ENCODE results near the gene ALDH4A1.
A peak's percentile ranks its signal among the peaks of the same experiment; 100 is the strongest.
"Not testable (repeated sequence)": the region's sequence is repeated elsewhere in the genome, so short reads cannot be mapped to it uniquely, and the experiment has no call there.

The ALDH4A1 gene

DNA sequence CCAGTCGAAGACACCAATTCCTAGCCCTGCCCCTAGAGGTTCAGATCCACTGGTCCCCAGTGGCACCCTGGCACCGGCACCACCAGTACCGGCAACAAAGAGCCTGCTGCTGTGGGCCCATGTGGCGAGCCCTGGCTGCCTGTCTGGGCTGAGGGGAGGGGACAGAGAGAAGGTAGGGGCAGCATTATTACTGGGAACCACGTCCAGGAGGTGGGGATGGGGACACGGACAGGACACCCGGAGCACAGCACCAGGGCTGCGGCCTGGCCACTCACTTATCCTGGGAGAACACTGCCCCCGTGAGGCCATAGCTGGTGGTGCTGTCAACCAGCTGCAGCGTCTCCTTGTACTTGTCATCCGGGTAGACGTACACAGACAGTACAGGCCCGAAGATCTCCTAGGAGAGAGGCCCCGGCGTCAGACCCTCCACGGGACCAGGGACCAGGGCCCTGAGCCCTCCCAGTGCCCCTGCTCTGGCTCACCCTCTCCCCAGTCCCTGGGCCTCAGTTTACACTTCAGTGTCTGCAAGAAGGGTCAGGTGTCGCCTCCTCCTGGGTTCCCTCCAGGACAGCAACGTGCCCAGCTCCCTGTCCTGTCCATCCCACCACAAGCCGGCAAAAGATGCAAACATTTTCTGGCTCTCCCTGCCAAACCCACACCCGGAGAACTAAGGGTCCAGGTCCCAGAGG, 27.1 kb downstream of the ALDH4A1 start:
- no peak overlapping the region for H3K4me3 ChIP-seq (ENCODE audit: low read depth, low read length)

DNA sequence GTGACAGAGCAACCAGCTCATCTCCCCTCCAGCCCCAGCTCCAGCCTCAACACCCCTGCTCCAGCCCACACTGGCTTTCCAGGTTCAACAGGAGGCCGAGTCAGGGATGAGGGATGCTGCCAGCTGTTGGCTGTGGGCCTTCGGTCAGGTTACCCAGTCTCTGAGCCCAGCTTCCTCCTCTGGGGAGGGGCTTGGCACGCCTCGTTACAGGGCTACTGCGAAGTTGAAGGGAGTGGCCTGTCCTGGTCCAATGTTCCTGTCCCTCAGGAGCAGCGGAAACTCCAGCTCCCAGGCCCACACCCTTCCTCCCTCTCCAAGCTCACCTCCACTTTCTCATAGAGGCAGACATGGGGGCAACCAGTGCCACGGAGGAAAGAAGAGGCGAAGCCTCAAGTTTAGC, 27.8 kb downstream of the ALDH4A1 start:
- H3K4me3 ChIP-seq (ENCODE audit: low read depth, low read length): no peak overlapping the region
- TF ChIP-seq, protein P1, sequence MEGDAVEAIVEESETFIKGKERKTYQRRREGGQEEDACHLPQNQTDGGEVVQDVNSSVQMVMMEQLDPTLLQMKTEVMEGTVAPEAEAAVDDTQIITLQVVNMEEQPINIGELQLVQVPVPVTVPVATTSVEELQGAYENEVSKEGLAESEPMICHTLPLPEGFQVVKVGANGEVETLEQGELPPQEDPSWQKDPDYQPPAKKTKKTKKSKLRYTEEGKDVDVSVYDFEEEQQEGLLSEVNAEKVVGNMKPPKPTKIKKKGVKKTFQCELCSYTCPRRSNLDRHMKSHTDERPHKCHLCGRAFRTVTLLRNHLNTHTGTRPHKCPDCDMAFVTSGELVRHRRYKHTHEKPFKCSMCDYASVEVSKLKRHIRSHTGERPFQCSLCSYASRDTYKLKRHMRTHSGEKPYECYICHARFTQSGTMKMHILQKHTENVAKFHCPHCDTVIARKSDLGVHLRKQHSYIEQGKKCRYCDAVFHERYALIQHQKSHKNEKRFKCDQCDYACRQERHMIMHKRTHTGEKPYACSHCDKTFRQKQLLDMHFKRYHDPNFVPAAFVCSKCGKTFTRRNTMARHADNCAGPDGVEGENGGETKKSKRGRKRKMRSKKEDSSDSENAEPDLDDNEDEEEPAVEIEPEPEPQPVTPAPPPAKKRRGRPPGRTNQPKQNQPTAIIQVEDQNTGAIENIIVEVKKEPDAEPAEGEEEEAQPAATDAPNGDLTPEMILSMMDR (IDR thresholded peaks at IDR 0.05; ENCODE audit: borderline replicate concordance, insufficient read depth, low read depth, low read length): no peak

More for the DNA sequence above, 27.1 kb downstream of the ALDH4A1 start:
- TF ChIP-seq, protein P1 (IDR thresholded peaks at IDR 0.05; ENCODE audit: borderline replicate concordance, insufficient read depth, low read depth, low read length): peak; percentile 92

DNA sequence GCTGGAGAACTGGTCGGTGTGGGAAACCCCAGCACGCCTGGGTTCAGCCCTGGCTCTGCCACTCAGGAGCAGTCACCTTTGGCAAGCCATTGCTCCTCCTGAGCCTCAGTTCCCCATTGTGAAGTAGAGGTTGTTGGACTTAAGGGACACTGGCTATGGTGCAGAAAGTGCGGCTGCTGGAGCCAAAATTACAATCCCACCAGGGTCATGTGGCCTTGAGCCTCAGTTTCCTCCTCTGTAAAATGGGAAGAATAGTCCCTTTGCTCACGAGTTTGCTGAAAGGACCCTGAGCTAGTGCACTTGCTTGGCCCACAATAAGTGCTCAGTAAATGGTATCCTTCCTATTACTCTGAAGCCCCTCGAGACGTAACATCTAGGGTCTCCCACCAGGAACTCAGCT, 28.3 kb downstream of the ALDH4A1 start:
- H3K4me3 ChIP-seq (ENCODE audit: low read depth, low read length): no peak overlapping the region
- TF ChIP-seq, protein P1 (IDR thresholded peaks at IDR 0.05; ENCODE audit: borderline replicate concordance, insufficient read depth, low read depth, low read length): no peak

DNA sequence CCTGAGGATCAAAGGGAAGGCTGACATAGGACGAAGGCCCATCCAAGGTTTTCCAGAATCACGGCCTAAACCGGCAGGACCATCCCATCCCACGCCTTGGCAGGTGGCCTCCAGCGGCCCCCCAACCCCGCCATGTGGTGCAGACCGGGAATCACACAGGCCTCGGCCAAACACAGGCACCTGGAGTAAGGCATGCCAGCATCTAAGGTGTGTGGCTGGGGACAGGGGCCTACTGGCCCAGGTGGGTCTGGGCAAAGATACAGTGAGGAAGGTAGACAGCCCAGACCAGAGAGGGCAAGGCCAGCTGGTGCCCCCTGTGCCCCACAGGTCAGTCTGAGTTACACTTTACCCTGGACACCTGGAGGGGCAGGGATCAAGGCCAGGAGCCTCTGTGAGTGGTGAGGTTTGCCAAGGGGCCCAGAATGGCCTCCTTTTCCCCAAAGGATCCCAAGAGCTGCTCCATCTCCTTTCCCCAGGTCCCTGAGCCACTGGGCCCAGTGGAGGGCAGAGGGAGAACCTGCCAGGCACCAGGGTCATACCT, 30.2 kb downstream of the ALDH4A1 start:
- no peak overlapping the region for H3K4me3 ChIP-seq (ENCODE audit: low read depth, low read length)
- TF ChIP-seq, protein P1 (IDR thresholded peaks at IDR 0.05; ENCODE audit: borderline replicate concordance, insufficient read depth, low read depth, low read length): no peak

DNA sequence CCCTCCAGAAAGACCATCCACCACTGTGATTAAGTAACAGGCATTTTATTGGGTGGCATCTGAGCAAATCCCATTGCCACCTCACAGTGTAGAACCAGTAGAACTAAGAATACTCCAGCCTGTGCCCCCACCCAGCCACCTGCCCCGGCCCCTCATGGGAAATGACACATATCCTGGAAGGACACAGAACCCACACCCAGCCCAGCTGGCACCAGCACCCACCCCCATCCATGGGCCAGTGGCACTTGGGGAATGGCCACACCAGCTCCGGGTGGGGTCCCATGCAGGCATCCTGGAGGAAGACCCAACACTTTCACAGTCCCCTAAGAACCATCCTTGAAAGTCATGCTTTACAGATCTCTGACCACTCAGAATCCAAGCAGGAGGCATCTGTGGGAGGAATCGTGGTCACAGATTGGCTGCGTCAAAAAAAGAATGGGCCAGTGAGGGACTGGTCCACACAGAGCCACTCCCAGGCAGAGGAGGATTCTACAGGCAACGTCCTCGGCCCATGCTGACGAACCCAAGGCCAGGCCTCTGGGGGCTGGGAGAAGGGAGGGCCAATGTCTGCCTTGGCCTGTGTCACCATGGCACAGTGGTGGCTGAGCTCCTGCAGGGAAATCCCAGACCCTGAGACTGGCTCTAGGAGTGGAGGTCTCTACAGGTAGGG, 30.8 kb downstream of the ALDH4A1 start:
- H3K4me3 ChIP-seq (ENCODE audit: low read depth, low read length): no peak overlapping the region
- TF ChIP-seq, protein P1 (IDR thresholded peaks at IDR 0.05; ENCODE audit: borderline replicate concordance, insufficient read depth, low read depth, low read length): no peak

DNA sequence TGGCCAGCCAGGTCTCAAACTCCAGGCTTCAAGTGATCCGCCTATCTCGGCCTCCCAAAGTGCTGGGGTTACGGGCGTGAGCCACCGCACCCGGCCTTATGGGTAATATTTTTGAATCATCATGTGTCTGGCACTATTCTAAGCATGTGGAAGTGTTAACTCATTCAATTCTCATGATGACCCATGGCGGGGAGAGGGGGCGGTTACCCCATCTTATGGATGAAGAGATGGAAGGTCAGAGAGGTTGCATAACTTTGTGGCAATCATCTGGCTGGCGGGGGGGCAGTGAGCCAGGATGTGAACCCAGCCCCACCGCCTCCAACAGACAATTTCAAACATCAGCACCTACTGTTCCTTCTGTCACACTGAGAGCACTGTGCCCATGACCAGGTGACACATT, 31.4 kb downstream of the ALDH4A1 start:
- TF ChIP-seq, protein P1 (IDR thresholded peaks at IDR 0.05; ENCODE audit: borderline replicate concordance, insufficient read depth, low read depth, low read length): no peak
- no peak overlapping the region for H3K4me3 ChIP-seq (ENCODE audit: low read depth, low read length)

DNA sequence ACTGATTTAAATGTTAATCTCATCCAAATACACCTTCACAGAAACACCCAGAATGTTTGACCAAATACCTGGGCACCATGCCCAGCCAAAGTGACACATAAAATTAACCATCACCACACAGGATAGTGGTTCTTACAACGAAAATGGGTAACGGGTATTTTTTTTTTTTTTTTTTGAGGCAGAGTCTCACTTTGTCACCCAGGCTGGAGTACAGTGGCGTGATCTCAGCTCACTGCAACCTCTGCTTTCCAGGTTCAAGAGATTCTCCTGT, 31.8 kb downstream of the ALDH4A1 start:
- H3K4me3 ChIP-seq (ENCODE audit: low read depth, low read length): not testable (repeated sequence)

Data from GM12875 (cell line).